Measurements from ENCODE around the gene GDPD5. TPM values are rescaled to one million over a fixed set of nuclear protein-coding genes. Genes with fewer than 3 reads are reported as not detected.

Gene GDPD5
- total RNA-seq, 1 experiment from 2014 or later, result 7.8 TPM

DNA sequence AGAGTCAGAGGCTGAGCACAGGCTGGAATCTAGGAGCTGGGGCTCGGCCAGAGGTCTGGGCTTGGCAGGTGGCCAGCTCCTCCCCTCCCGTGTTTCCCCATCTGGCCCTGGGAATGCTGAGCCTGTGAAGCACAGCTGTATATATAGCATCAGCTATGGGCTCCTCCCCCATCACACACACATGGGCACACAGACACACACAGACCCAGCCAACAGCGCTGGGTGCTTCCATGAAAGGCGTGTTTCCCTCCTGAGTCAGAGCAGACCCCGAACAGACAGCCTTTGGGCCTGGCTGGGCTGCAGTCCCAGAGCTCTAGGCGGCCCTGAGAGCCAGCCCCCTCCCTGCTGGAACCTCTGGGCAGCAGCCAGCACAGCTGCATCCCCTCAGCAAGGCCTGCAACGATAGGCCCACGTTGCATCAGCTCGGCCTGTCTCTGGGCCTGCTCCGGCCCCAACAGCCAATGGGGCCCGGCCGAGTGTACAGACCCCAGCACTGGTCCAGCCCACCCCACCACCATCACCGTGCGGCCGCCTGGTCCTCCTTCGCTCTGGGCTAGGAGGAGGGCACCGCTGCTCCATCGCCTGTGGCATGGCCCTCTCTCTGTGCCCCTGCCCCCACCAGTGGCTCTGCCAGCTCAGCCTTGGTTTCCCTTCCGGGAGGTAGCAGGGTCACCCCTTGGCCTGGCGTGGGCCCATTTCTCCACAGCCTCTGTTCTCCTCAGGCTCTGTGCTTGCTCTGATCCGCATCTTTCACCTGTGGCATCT, 28.7 kb upstream of the GDPD5 start:
- Mint-ChIP-seq H3K27me3 (ENCODE audit: low read depth) (peaks cover 1% of the 10 kb centered on the region), H3K27ac (peak overlapping the region; percentile 94 to 98 (median 97)), H3K36me3 (ENCODE audit: insufficient read depth in 1 of 3, low read depth in 3 of 3) (0 out of 7 replicates have a peak, but pooled peaks cover 0 to under 1% (median 0%) of the 10 kb centered on the region in 3 experiments), H3K9me3 (no peaks in the 10 kb centered on the region; a peak in 1 of 5 replicates), H3K4me1 (peaks cover 17 to 50% of the 10 kb centered on the region in 2 experiments), H3K4me3 (peak overlapping the region in 1 of 2 experiments; percentile 39; a peak in 2 of 5 replicates)
- Histone ChIP-seq H4K91ac (ENCODE audit: insufficient read length, low read depth, low read length) (no peak overlapping the region), H3K4ac (ENCODE audit: low read depth, low read length) (peak overlapping the region; percentile 14), H3T11ph (ENCODE audit: low read length) (no peak overlapping the region), H3K23me2 (ENCODE audit: insufficient read length, low read depth, low read length, poor library complexity, severe bottlenecking) (no peaks in the 10 kb centered on the region), H4K20me1 (ENCODE audit: control insufficient read depth, insufficient read depth, insufficient read length) (no peaks in the 10 kb centered on the region), H2AFZ (ENCODE audit: low read length) (no peak overlapping the region), H2BK15ac (ENCODE audit: low read depth, low read length) (no peak overlapping the region), H3K79me1 (ENCODE audit: insufficient read depth, low read depth, low read length, poor library complexity, severe bottlenecking) (no peaks in the 10 kb centered on the region), H2AK5ac (ENCODE audit: insufficient read length, low read length) (no peak overlapping the region), H4K8ac (replicated peaks; ENCODE audit: insufficient read length, low read depth, low read length) (no peak overlapping the region), H3K14ac (ENCODE audit: insufficient read depth, low read length) (peak overlapping the region; percentile 79), H3K18ac (ENCODE audit: insufficient read length, low read depth, low read length) (peak overlapping the region; percentile 64), H3K27me3 (ENCODE audit: insufficient read depth, low read length) (no peaks in the 10 kb centered on the region), H3K4me1 (ENCODE audit: insufficient read depth, low read length) (peaks cover 2% of the 10 kb centered on the region; the same call in 1 of the 2 replicates), H3K27ac (ENCODE audit: insufficient read length, low read depth, low read length) (no peak overlapping the region), H2BK120ac (ENCODE audit: low read depth, low read length, poor library complexity, severe bottlenecking) (no peak overlapping the region), H3K56ac (ENCODE audit: insufficient read length, low read depth, low read length) (no peak overlapping the region), H2BK12ac (ENCODE audit: insufficient read length, low read depth, low read length) (no peak overlapping the region), H4K5ac (ENCODE audit: insufficient read length, low read depth, low read length) (peak overlapping the region; percentile 38), H2BK5ac (ENCODE audit: insufficient read length, low read length) (no peak overlapping the region), H3K79me2 (ENCODE audit: insufficient read depth, low read length) (no peaks in the 10 kb centered on the region), H3K4me2 (ENCODE audit: insufficient read depth, insufficient read length, low read length) (no peak overlapping the region), H3K9ac (ENCODE audit: extremely low read depth, insufficient read length, low read length) (peak overlapping the region; percentile 36), H3K23ac (ENCODE audit: insufficient read length, low read depth, low read length) (no peak overlapping the region), H3K9me3 (ENCODE audit: control insufficient read depth, low read depth, low read length) (no peaks in the 10 kb centered on the region), H2BK20ac (ENCODE audit: low read depth, low read length, poor library complexity, severe bottlenecking) (no peak overlapping the region)
- no CpG with 5 or more reads among the region's 21 CpGs for WGBS (ENCODE audit: extremely low coverage, insufficient read length, low lambda C conversion rate)
- DNase-seq, result peak; percentile 96
- no peak for TF ChIP-seq CTCF (conservative IDR thresholded peaks at IDR 0.05)
